22Rv1 (cell line): Measurements from ENCODE around the gene FAM120B.

Source experiments
- CTCF ChIP-seq: fragments of 450-650 bp; IDR thresholded peaks from 2 replicates; pipeline ENCODE4 v1.5.1; 2017; ENCODE audit warnings: mild to moderate bottlenecking
- ZFX ChIP-seq: fragments of 450-650 bp; IDR thresholded peaks from 2 replicates; pipeline ENCODE4 v1.6.1; 2017; ENCODE audit warnings: antibody characterized with exemption, borderline replicate concordance

- TF ChIP-seq CTCF = no peak
- no peak for TF ChIP-seq ZFX
These were observed 20.2 kb upstream of the FAM120B start for GRCh38 chr6:170286246-170286933.
